ENCODE results near the gene TBCB.
"Not testable (repeated sequence)": the region's sequence is repeated elsewhere in the genome, so short reads cannot be mapped to it uniquely, and the experiment has no call there.

Gene TBCB

GRCh38 chr19:36152019-36152351, 36.7 kb downstream of the TBCB start:
- Histone ChIP-seq H3K36me3 (ENCODE audit: insufficient read depth, low read length) (peaks cover 51% of the 10 kb centered on the region), H3K27ac (ENCODE audit: low read depth, low read length) (no peak overlapping the region), H3K4me3 (ENCODE audit: low read length) (no peak overlapping the region), H3K27me3 (ENCODE audit: insufficient read depth, low read length) (no peaks in the 10 kb centered on the region), H3K4me1 (ENCODE audit: insufficient read depth, low read length) (no peaks in the 10 kb centered on the region), H3K9me3 (ENCODE audit: insufficient read depth, low read depth, low read length) (no peaks in the 10 kb centered on the region), H3K9ac (ENCODE audit: low read depth, low read length) (no peak overlapping the region)
- 95% methylated on average over 16 of the region's 16 CpGs for WGBS

- Histone ChIP-seq H3K4me3 (ENCODE audit: low read length) (no peak within 1 kb of the TSS), H3K27me3 (ENCODE audit: insufficient read depth, low read length) (no peaks in the 10 kb centered on the region), H3K9me3 (ENCODE audit: insufficient read depth, low read depth, low read length) (no peaks in the 10 kb centered on the region), H3K9ac (ENCODE audit: low read depth, low read length) (no peak within 1 kb of the TSS), H3K4me1 (ENCODE audit: insufficient read depth, low read length) (no peaks in the 10 kb centered on the region), H3K27ac (ENCODE audit: low read depth, low read length) (no peak within 1 kb of the TSS), H3K36me3 (ENCODE audit: insufficient read depth, low read length) (peaks cover 47% of the 10 kb centered on the region)
- 96% methylated on average over 40 of the region's 40 CpGs for WGBS
Observed at GRCh38 chr19:36152352-36153091, 37.3 kb downstream of the TBCB start, which contains the start of gene COX7A1. COX7A1 (minus strand) TSS chr19:36152447; CDS start chr19:36152407, 40 bp downstream.

GRCh38 chr19:36153126-36153525, 37.9 kb downstream of the TBCB start:
- no peak overlapping the region for H3K9ac ChIP-seq (ENCODE audit: low read depth, low read length)
- WGBS = 96% methylated on average over 10 of the region's 10 CpGs

GRCh38 chr19:36160821-36161596, 45.7 kb downstream of the TBCB start:
- WGBS = 49% methylated on average over 7 of the region's 7 CpGs
- Histone ChIP-seq H3K27ac (ENCODE audit: low read depth, low read length) (peak overlapping the region; percentile 59), H3K9ac (ENCODE audit: low read depth, low read length) (peak overlapping the region; percentile 5; the same call in 1 of the 2 replicates)

More at GRCh38 chr19:36153126-36153525, 37.9 kb downstream of the TBCB start:
- Histone ChIP-seq H3K27ac (ENCODE audit: low read depth, low read length) (no peak overlapping the region), H3K9me3 (ENCODE audit: insufficient read depth, low read depth, low read length) (no peaks in the 10 kb centered on the region), H3K4me1 (ENCODE audit: insufficient read depth, low read length) (no peaks in the 10 kb centered on the region), H3K27me3 (ENCODE audit: insufficient read depth, low read length) (no peaks in the 10 kb centered on the region), H3K36me3 (ENCODE audit: insufficient read depth, low read length) (peaks cover 41% of the 10 kb centered on the region), H3K4me3 (ENCODE audit: low read length) (no peak overlapping the region)

GRCh38 chr19:36163813-36164212, 48.5 kb downstream of the TBCB start:
- Histone ChIP-seq H3K27me3 (ENCODE audit: insufficient read depth, low read length) (no peaks in the 10 kb centered on the region), H3K4me1 (ENCODE audit: insufficient read depth, low read length) (peaks cover 14% of the 10 kb centered on the region; the same call in 1 of the 2 replicates), H3K27ac (ENCODE audit: low read depth, low read length) (no peak overlapping the region), H3K9ac (ENCODE audit: low read depth, low read length) (no peak overlapping the region), H3K36me3 (ENCODE audit: insufficient read depth, low read length) (peaks cover 7% of the 10 kb centered on the region; the same call in 1 of the 2 replicates), H3K4me3 (ENCODE audit: low read length) (no peak overlapping the region), H3K9me3 (ENCODE audit: insufficient read depth, low read depth, low read length) (no peaks in the 10 kb centered on the region)
- 97% methylated on average over 12 of the region's 12 CpGs for WGBS

More at GRCh38 chr19:36160821-36161596, 45.7 kb downstream of the TBCB start:
- Histone ChIP-seq H3K27me3 (ENCODE audit: insufficient read depth, low read length) (no peaks in the 10 kb centered on the region), H3K4me1 (ENCODE audit: insufficient read depth, low read length) (peaks cover 14% of the 10 kb centered on the region; the same call in 1 of the 2 replicates), H3K9me3 (ENCODE audit: insufficient read depth, low read depth, low read length) (no peaks in the 10 kb centered on the region), H3K36me3 (ENCODE audit: insufficient read depth, low read length) (peaks cover 7% of the 10 kb centered on the region; the same call in 1 of the 2 replicates), H3K4me3 (ENCODE audit: low read length) (no peak overlapping the region)

GRCh38 chr19:36169084-36169760, 54.0 kb downstream of the TBCB start:
- Histone ChIP-seq H3K27ac (ENCODE audit: low read depth, low read length) (no peak overlapping the region), H3K9ac (ENCODE audit: low read depth, low read length) (no peak overlapping the region), H3K27me3 (ENCODE audit: insufficient read depth, low read length) (no peaks in the 10 kb centered on the region), H3K9me3 (ENCODE audit: insufficient read depth, low read depth, low read length) (no peaks in the 10 kb centered on the region), H3K4me3 (ENCODE audit: low read length) (no peak overlapping the region), H3K4me1 (ENCODE audit: insufficient read depth, low read length) (no peaks in the 10 kb centered on the region), H3K36me3 (ENCODE audit: insufficient read depth, low read length) (no peaks in the 10 kb centered on the region)
- WGBS = 91% methylated on average over 9 of the region's 9 CpGs

- H3K9me3 ChIP-seq (ENCODE audit: insufficient read depth, low read depth, low read length) = no peaks in the 10 kb centered on the region
- H3K27me3 ChIP-seq (ENCODE audit: insufficient read depth, low read length) = no peaks in the 10 kb centered on the region
- H3K9ac ChIP-seq (ENCODE audit: low read depth, low read length) = no peak overlapping the region
- H3K27ac ChIP-seq (ENCODE audit: low read depth, low read length) = no peak overlapping the region
- H3K36me3 ChIP-seq (ENCODE audit: insufficient read depth, low read length) = no peaks in the 10 kb centered on the region
- no peaks in the 10 kb centered on the region for H3K4me1 ChIP-seq (ENCODE audit: insufficient read depth, low read length)
- H3K4me3 ChIP-seq (ENCODE audit: low read length) = no peak overlapping the region
- 93% methylated on average over 5 of the region's 5 CpGs for WGBS
Observed at GRCh38 chr19:36172852-36173251, 57.6 kb downstream of the TBCB start.

GRCh38 chr19:36173846-36174245, 58.6 kb downstream of the TBCB start:
- not testable (repeated sequence) for H3K4me3 ChIP-seq (ENCODE audit: low read length); H3K4me1 ChIP-seq (ENCODE audit: insufficient read depth, low read length); H3K9ac ChIP-seq (ENCODE audit: low read depth, low read length); H3K27ac ChIP-seq (ENCODE audit: low read depth, low read length); H3K27me3 ChIP-seq (ENCODE audit: insufficient read depth, low read length); H3K36me3 ChIP-seq (ENCODE audit: insufficient read depth, low read length); H3K9me3 ChIP-seq (ENCODE audit: insufficient read depth, low read depth, low read length)
- WGBS = 93% methylated on average over 8 of the region's 8 CpGs
